Nephron progenitor cell (in vitro differentiated cells): ENCODE measurements around the gene DSCAM.
"Not testable (repeated sequence)": the region's sequence is repeated elsewhere in the genome, so short reads cannot be mapped to it uniquely, and the experiment has no call there.

Experiments used
- DNase-seq: peaks from one replicate; pipeline ENCODE4 v3.0.0; 2021
- H3K27ac Mint-ChIP-seq: 2 replicates; pipeline ENCODE4 v1.8.0; 2021; ENCODE audit warnings: mild to moderate bottlenecking, moderate library complexity, mixed read lengths
- H3K27me3 Mint-ChIP-seq: 2 replicates; pipeline ENCODE4 v1.8.0; 2021; ENCODE audit warnings: mild to moderate bottlenecking, low read depth, mixed read lengths; ENCODE audit not compliant: poor library complexity
- H3K36me3 Mint-ChIP-seq: 2 replicates; pipeline ENCODE4 v1.8.0; 2021; ENCODE audit warnings: low read depth, mixed read lengths
- H3K4me1 Mint-ChIP-seq: 2 replicates; pipeline ENCODE4 v1.8.0; 2021; ENCODE audit warnings: mixed read lengths
- H3K4me3 Mint-ChIP-seq: 2 replicates; pipeline ENCODE4 v1.8.0; 2021; ENCODE audit warnings: mild to moderate bottlenecking, moderate library complexity, mixed read lengths
- H3K9me3 Mint-ChIP-seq: 2 replicates; pipeline ENCODE4 v1.8.0; 2021; ENCODE audit warnings: mild to moderate bottlenecking, moderate library complexity, mixed read lengths
- CTCF ChIP-seq: fragments of 200-600 bp; sonication (generic); IDR thresholded peaks from 2 replicates; pipeline ENCODE4 v1.5.0; 2021; ENCODE audit warnings: antibody characterized with exemption

The DSCAM gene

DNA sequence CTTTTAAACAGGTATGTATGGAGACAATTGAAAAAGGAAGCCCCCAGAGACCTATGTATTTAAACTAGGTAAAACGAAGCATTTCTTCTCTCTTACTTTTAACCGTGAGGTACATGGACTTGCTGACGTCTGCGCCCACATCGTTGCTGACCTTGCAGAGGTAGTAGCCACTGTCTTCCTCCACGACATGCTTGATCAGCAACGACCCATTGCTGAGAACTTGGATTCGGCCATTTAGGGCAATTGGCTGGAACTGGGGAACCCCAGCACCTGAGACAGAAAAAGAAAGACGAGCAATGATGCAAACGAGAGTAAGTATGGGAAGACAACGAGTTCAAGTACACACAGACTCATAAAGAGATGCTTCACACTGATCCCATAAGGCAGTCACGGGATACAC, 571.0 kb downstream of the DSCAM start:
- Mint-ChIP-seq H3K9me3 (peaks cover 9% of the 10 kb centered on the region), H3K27ac (no peak overlapping the region), H3K4me1 (no peaks in the 10 kb centered on the region), H3K27me3 (peaks cover 10% of the 10 kb centered on the region), H3K4me3 (no peak overlapping the region), H3K36me3 (no peaks in the 10 kb centered on the region)
- no peak for TF ChIP-seq CTCF
- no peak for DNase-seq

- no peaks in the 10 kb centered on the region for H3K36me3 Mint-ChIP-seq
- no peak for DNase-seq
- TF ChIP-seq CTCF: no peak
- H3K27me3 Mint-ChIP-seq: peaks cover 10% of the 10 kb centered on the region
- no peak overlapping the region for H3K4me3 Mint-ChIP-seq
- H3K27ac Mint-ChIP-seq: no peak overlapping the region
- H3K9me3 Mint-ChIP-seq: no peaks in the 10 kb centered on the region
- H3K4me1 Mint-ChIP-seq: no peaks in the 10 kb centered on the region
Observed at GRCh38 chr21:40272037-40272436, 574.9 kb downstream of the DSCAM start.

GRCh38 chr21:40271164-40271563, 575.8 kb downstream of the DSCAM start:
- Mint-ChIP-seq H3K27me3 (peaks cover 10% of the 10 kb centered on the region), H3K4me3 (no peak overlapping the region), H3K36me3 (no peaks in the 10 kb centered on the region), H3K27ac (no peak overlapping the region), H3K4me1 (no peaks in the 10 kb centered on the region), H3K9me3 (no peaks in the 10 kb centered on the region)
- no peak for DNase-seq
- TF ChIP-seq CTCF: no peak

GRCh38 chr21:40270047-40270446, 576.9 kb downstream of the DSCAM start:
- DNase-seq: no peak
- no peaks in the 10 kb centered on the region for H3K4me1 Mint-ChIP-seq
- H3K27ac Mint-ChIP-seq: no peak overlapping the region
- no peaks in the 10 kb centered on the region for H3K9me3 Mint-ChIP-seq
- H3K36me3 Mint-ChIP-seq: no peaks in the 10 kb centered on the region
- H3K27me3 Mint-ChIP-seq: peaks cover 14% of the 10 kb centered on the region
- TF ChIP-seq CTCF: no peak
- no peak overlapping the region for H3K4me3 Mint-ChIP-seq

DNA sequence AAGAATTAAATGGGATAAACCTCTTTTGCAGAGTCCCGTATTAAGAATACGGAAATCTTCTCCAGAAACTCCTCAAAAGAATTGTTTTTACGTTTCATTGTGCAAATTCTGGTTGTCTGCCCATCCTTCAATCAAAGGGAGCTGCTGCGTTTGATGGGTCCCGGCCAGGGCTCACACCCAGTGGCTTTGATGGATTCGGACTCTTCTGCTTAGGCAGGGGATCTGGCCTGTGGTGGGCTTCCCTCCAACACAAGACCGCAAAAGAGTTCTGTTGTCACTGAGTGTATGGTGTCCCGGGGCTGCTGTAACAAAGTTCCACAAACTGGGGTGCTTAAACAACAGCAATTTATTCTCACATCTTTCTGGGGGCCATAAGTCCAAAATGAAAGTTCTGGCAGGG, 577.7 kb downstream of the DSCAM start:
- no peak for DNase-seq
- no peaks in the 10 kb centered on the region for H3K36me3 Mint-ChIP-seq
- TF ChIP-seq CTCF: no peak
- peaks cover 17% of the 10 kb centered on the region for H3K27me3 Mint-ChIP-seq
- no peak overlapping the region for H3K27ac Mint-ChIP-seq
- no peak overlapping the region for H3K4me3 Mint-ChIP-seq
- no peaks in the 10 kb centered on the region for H3K9me3 Mint-ChIP-seq
- H3K4me1 Mint-ChIP-seq: no peaks in the 10 kb centered on the region

DNA sequence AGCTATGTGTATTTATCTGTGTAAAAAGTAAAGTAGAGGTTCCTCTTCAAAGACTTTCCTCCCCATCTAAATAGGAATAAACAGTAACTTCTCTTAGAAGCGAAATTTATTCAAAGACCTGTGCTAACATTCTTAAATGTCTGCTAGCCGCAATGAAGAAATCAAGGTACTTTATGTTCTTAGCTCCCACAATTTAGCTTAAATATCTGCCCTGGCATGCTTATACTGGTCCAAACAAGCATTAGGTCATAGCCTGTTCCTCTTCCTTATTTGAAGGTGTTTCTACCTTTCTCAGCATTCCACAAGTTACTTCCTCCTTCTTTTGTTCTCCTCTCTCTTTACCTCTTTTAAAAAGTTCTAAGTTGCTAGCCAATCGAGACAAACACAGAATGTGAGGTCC, 588.5 kb downstream of the DSCAM start:
- not testable (repeated sequence) for DNase-seq, H3K36me3 Mint-ChIP-seq, H3K4me3 Mint-ChIP-seq, H3K9me3 Mint-ChIP-seq, H3K27ac Mint-ChIP-seq, H3K27me3 Mint-ChIP-seq
- peaks cover 11% of the 10 kb centered on the region for H3K4me1 Mint-ChIP-seq

DNA sequence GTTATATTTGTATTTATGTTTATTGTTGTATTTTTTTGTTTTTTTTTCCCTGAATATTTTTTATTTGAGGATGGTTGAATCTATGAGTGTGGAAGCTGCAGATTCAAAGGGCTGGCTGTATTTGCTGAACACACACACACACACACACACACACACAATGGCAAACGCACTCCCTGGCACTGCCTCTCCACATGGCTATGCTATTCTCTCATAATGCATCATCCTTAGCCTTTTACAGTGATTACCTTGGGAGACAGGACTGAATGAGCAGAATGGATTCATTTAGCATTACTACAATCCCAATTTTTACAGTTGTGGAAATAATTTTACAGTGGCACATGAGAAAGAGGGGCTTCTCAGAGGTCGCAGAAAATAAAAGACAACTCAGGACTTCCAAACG, 589.6 kb downstream of the DSCAM start:
- Mint-ChIP-seq H3K9me3 (no peaks in the 10 kb centered on the region), H3K27ac (no peak overlapping the region), H3K36me3 (no peaks in the 10 kb centered on the region), H3K4me3 (no peak overlapping the region), H3K4me1 (peaks cover 11% of the 10 kb centered on the region), H3K27me3 (peaks cover 2% of the 10 kb centered on the region)
- no peak for TF ChIP-seq CTCF
- no peak for DNase-seq
